GM19043 (cell line): ENCODE results near the gene NRIP2.

ENCODE experiments used
- ATAC-seq: cut with Tn5 transposase; IDR thresholded peaks from one replicate; pipeline ENCODE4 v1.9.1; 2021; ENCODE audit warnings: low read depth; ENCODE audit not compliant: unreplicated experiment

The NRIP2 gene

GRCh38 chr12:2783936-2784600 is 50.8 kb downstream of the NRIP2 start:
- no peak for ATAC-seq

- ATAC-seq: no peak
Measured at GRCh38 chr12:2779281-2779680, 55.6 kb downstream of the NRIP2 start.

GRCh38 chr12:2776129-2776806 is 58.6 kb downstream of the NRIP2 start:
- no peak for ATAC-seq

GRCh38 chr12:2775431-2775830 is 59.4 kb downstream of the NRIP2 start:
- no peak for ATAC-seq
